Spleen (tissue), 11 donors: Measurements from ENCODE around the gene HHAT. TPM values are rescaled to one million over a fixed set of nuclear protein-coding genes. Genes with fewer than 3 reads are reported as not detected.

Source experiments
- DNase-seq: peaks from one replicate; pipeline ENCODE4 v3.0.0-alpha.2; 2020
- H3K27ac ChIP-seq, 8 donors: fragments of 200-600 bp; sonication (generic) in 7 of 8; 1 replicate in 4 of 8; 2 replicates in 4 of 8; pipeline versions ENCODE4 v1.5.0 to v1.8.0; 2016 to 2021; ENCODE audit warnings: inconsistent platforms in 4 of 8, mild to moderate bottlenecking in 4 of 8, moderate library complexity in 1 of 8
- H3K27me3 ChIP-seq, 7 donors: fragments of 200-600 bp; sonication (generic) in 6 of 7; replicated peaks in 1 of 7; 1 replicate in 4 of 7; 2 replicates in 3 of 7; pipeline versions ENCODE4 v1.5.0 to v1.8.0; 2016 to 2021; ENCODE audit warnings: inconsistent platforms in 3 of 7, mild to moderate bottlenecking in 1 of 7
- H3K36me3 ChIP-seq, 6 donors: fragments of 200-600 bp; sonication (generic) in 5 of 6; 1 replicate in 4 of 6; 2 replicates in 2 of 6; pipeline versions ENCODE4 v1.5.0 to v1.8.0; 2016 to 2021; ENCODE audit warnings: inconsistent platforms in 2 of 6
- H3K4me1 ChIP-seq, 6 donors: fragments of 200-600 bp; sonication (generic) in 5 of 6; 1 replicate in 3 of 6; 2 replicates in 3 of 6; pipeline versions ENCODE4 v1.5.0 to v1.8.0; 2016 to 2021; ENCODE audit warnings: inconsistent platforms in 3 of 6
- H3K4me3 ChIP-seq, 8 donors: fragments of 200-600 bp; sonication (generic) in 7 of 8; 1 replicate in 4 of 8; 2 replicates in 4 of 8; pipeline versions ENCODE4 v1.5.0 to v1.8.0; 2016 to 2021; ENCODE audit warnings: inconsistent platforms in 4 of 8, mild to moderate bottlenecking in 4 of 8, moderate library complexity in 2 of 8
- H3K9me3 ChIP-seq, 8 donors: fragments of 200-600 bp; sonication (generic) in 7 of 8; 1 replicate in 4 of 8; 2 replicates in 4 of 8; pipeline versions ENCODE4 v1.5.0 to v1.8.0; 2016 to 2021; ENCODE audit warnings: inconsistent platforms in 4 of 8
- POLR2A ChIP-seq, 3 donors: fragments of 450-650 bp; IDR thresholded peaks; one replicate each; pipeline ENCODE4 v1.5.1; 2017; ENCODE audit warnings: antibody characterized with exemption in 3 of 3, mild to moderate bottlenecking in 1 of 3
- POLR2AphosphoS5 ChIP-seq, 3 donors: sonication (generic); formaldehyde crosslinking; IDR thresholded peaks; one replicate each; pipeline ENCODE4 v1.5.1; 2017; ENCODE audit warnings: antibody characterized with exemption in 3 of 3
- WGBS, 5 donors: extraction: QIAGEN DNeasy Blood & Tissue Kit in 3 of 5; methylation state at CpG; one replicate each; pipeline versions ENCODE4 v1.1.5 to v1.1.7; 2013 to 2018; 5-methylcytosine and 5-hydroxymethylcytosine counted together
- intact Hi-C: fragments of 100-400 bp; cut with DNase I; formaldehyde crosslinking; loops from one replicate; pipeline ENCODE4 v1.15.0; 2023; ENCODE audit warnings: low total_unique reads
- polyA plus RNA-seq, 3 donors: library from polyadenylated mRNA; stranded (reverse); fragments of 200-250 nt; gene quantifications; one replicate each; pipeline ENCODE4 v1.2.1, GENCODE V29; 2013
- total RNA-seq, 7 donors: library from RNA; depleted of rRNA in 3 of 7; stranded (reverse); fragments of >200 nt in 3 of 7; fragmentation: NEBNext Ultra II Directional in 4 of 7; extraction: Animal tissue kit (Norgen Biotek cat#: 25700) in 4 of 7; gene quantifications; one replicate each; pipeline versions ENCODE4 v1.1.0 to v1.2.1, GENCODE V29; 2016 to 2021
- TF ChIP-seq, protein P1 (sequence below), 11 experiments: fragments of 200-600 bp in 7 of 11; fragments of 450-650 bp in 4 of 11; sonication (generic) in 4 of 11; IDR thresholded peaks in 8 of 11; conservative IDR thresholded peaks in 3 of 11; 1 replicate in 7 of 11; 2 replicates in 4 of 11; pipeline versions ENCODE4 v1.4.0 to v1.8.0; 2016 to 2021; ENCODE audit warnings: antibody characterized with exemption in 11 of 11, inconsistent platforms in 4 of 11, mild to moderate bottlenecking in 1 of 11
- donor health status: healthy with polysubstance abuse.
- donor health status: DM: no; HTN: no; CAD: no; lungs with moderate emphysema.
- donor health status: DM: no; HTN: no; CAD: no.
- donor health status: Bipolar disorder and iron deficiency.
- donor health status: healthy.
- donor health status: DM: no; HTN: no; CAD: no.
- donor health status: DM: yes; HTN: yes; CAD: no.

HHAT gene
- total and polyA plus RNA-seq, 10 donors: 1.3 to 8.8 (median 4.7) TPM

DNA sequence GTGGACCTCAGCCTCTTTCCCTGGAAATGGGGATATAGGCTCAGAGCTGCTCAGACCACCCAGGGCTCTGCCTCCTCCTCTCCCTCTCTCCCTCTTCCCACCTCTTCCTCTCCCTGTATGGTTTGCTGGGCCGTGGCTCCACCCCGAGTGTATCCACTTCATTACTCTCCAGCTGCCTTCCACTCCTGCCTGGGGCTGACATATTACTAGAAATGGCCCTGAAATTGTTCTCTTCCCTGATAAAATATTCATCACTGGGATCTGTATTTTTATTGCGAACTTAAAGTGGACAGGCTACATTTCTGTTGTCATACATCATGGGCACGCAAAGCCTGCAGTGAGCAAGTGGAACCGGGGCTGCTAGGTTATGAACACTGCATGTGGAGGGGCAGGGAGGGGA, 225.0 kb downstream of the HHAT start:
- TF ChIP-seq POLR2A (IDR thresholded peaks at IDR 0.05) (no peak), POLR2AphosphoS5 (IDR thresholded peaks at IDR 0.05) (no peak)
- TF ChIP-seq, protein P1, sequence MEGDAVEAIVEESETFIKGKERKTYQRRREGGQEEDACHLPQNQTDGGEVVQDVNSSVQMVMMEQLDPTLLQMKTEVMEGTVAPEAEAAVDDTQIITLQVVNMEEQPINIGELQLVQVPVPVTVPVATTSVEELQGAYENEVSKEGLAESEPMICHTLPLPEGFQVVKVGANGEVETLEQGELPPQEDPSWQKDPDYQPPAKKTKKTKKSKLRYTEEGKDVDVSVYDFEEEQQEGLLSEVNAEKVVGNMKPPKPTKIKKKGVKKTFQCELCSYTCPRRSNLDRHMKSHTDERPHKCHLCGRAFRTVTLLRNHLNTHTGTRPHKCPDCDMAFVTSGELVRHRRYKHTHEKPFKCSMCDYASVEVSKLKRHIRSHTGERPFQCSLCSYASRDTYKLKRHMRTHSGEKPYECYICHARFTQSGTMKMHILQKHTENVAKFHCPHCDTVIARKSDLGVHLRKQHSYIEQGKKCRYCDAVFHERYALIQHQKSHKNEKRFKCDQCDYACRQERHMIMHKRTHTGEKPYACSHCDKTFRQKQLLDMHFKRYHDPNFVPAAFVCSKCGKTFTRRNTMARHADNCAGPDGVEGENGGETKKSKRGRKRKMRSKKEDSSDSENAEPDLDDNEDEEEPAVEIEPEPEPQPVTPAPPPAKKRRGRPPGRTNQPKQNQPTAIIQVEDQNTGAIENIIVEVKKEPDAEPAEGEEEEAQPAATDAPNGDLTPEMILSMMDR (IDR thresholded peaks at IDR 0.05 in 8 of 11, conservative IDR thresholded peaks at IDR 0.05 in 3 of 11): no peak
- Histone ChIP-seq H3K9me3 (no peaks in the 10 kb centered on the region), H3K27ac (no peak overlapping the region), H3K4me3 (no peak overlapping the region), H3K4me1 (no peaks in the 10 kb centered on the region), H3K36me3 (no peaks in the 10 kb centered on the region), H3K27me3 (no peaks in the 10 kb centered on the region)
- intact Hi-C loops: no loop called here
- 74 to 76% (median 75%) methylated on average over 5 of the region's 5 CpGs for WGBS, 5 donors
- DNase-seq: no peak

GRCh38 chr1:210554382-210554781, 225.7 kb downstream of the HHAT start:
- no peaks in the 10 kb centered on the region for H3K27me3 ChIP-seq
- H3K9me3 ChIP-seq: no peaks in the 10 kb centered on the region
- TF ChIP-seq POLR2AphosphoS5 (IDR thresholded peaks at IDR 0.05) (no peak), POLR2A (IDR thresholded peaks at IDR 0.05) (no peak)
- TF ChIP-seq, protein P1 (IDR thresholded peaks at IDR 0.05 in 8 of 11, conservative IDR thresholded peaks at IDR 0.05 in 3 of 11): no peak
- H3K4me1 ChIP-seq: no peaks in the 10 kb centered on the region
- no peak for DNase-seq
- H3K4me3 ChIP-seq: no peak overlapping the region
- H3K27ac ChIP-seq: no peak overlapping the region
- no peaks in the 10 kb centered on the region for H3K36me3 ChIP-seq
- intact Hi-C loops: no loop called here
- WGBS, 5 donors: 92 to 95% (median 94%) methylated on average over 5 of the region's 5 CpGs

- no peak for DNase-seq
- 77 to 91% (median 83%) methylated on average over 1 of the region's 1 CpG for WGBS, 5 donors
- intact Hi-C loops: no loop called here
- H3K27me3 ChIP-seq: no peaks in the 10 kb centered on the region
- no peaks in the 10 kb centered on the region for H3K9me3 ChIP-seq
- TF ChIP-seq, protein P1 (IDR thresholded peaks at IDR 0.05 in 8 of 11, conservative IDR thresholded peaks at IDR 0.05 in 3 of 11): no peak
- TF ChIP-seq POLR2AphosphoS5 (IDR thresholded peaks at IDR 0.05) (no peak), POLR2A (IDR thresholded peaks at IDR 0.05) (no peak)
- no peaks in the 10 kb centered on the region for H3K4me1 ChIP-seq
- H3K4me3 ChIP-seq: no peak overlapping the region
- no peak overlapping the region for H3K27ac ChIP-seq
- H3K36me3 ChIP-seq: no peaks in the 10 kb centered on the region
Observed at GRCh38 chr1:210556475-210556874, 227.8 kb downstream of the HHAT start.

GRCh38 chr1:210557426-210558077, 228.8 kb downstream of the HHAT start:
- TF ChIP-seq, protein P1 (IDR thresholded peaks at IDR 0.05 in 8 of 11, conservative IDR thresholded peaks at IDR 0.05 in 3 of 11): no peak
- no peak for TF ChIP-seq POLR2AphosphoS5 (IDR thresholded peaks at IDR 0.05)
- no peak for TF ChIP-seq POLR2A (IDR thresholded peaks at IDR 0.05)
- no peak overlapping the region for H3K4me3 ChIP-seq
- no peaks in the 10 kb centered on the region for H3K36me3 ChIP-seq
- H3K27me3 ChIP-seq: no peaks in the 10 kb centered on the region
- H3K4me1 ChIP-seq: no peaks in the 10 kb centered on the region
- 66 to 89% (median 83%) methylated on average over 7 of the region's 7 CpGs for WGBS, 5 donors
- no peak for DNase-seq
- no peak overlapping the region for H3K27ac ChIP-seq
- H3K9me3 ChIP-seq: no peaks in the 10 kb centered on the region
- intact Hi-C loops: no loop called here
